GM12878 (cell line): ENCODE data around the gene FNDC11. TPM values are rescaled to one million over a fixed set of nuclear protein-coding genes. Genes with fewer than 3 reads are reported as not detected.

Source experiments
- ATAC-seq: fragments of 200-7000 bp; cut with Tn5 transposase; 3 replicates; pipeline ENCODE4 v1.9.1; 2020; ENCODE audit warnings: mild to moderate bottlenecking, moderate library complexity
- BruUV-seq: library from RNA; stranded (reverse); fragments of 400-500 nt; replicated peaks from 2 replicates; lab custom pipeline; 2021; lab: Mats Ljungman, UMichigan
- CTCF ChIA-PET: fragments of 300-600 bp; sonication (Branson Sonifier 250); formaldehyde crosslinking; extraction: SDS; loops from one replicate; lab custom pipeline; 2021; ENCODE audit warnings: inconsistent platforms; lab: Yijun Ruan, JAX
- POLR2A ChIA-PET: fragments of 350-600 bp; formaldehyde crosslinking; extraction: SDS; loops from one replicate; lab custom pipeline; 2021; ENCODE audit warnings: inconsistent platforms; lab: Charles Lee
- RAD21 ChIA-PET: fragments of 300-600 bp; sonication (Branson Sonifier 250); formaldehyde crosslinking; loops from one replicate; lab custom pipeline; 2023; ENCODE audit warnings: antibody characterized with exemption; ENCODE audit not compliant: unreplicated experiment; lab: Charles Lee
- SMC1A ChIA-PET: fragments of 300-600 bp; sonication (Branson Sonifier 250); formaldehyde crosslinking; loops from one replicate; lab custom pipeline; 2023; ENCODE audit not compliant: unreplicated experiment, uncharacterized antibody; lab: Charles Lee
- DNase-seq: peaks from one replicate; pipeline ENCODE4 v3.0.0-alpha.2; 2011; ENCODE audit warnings: low read depth, low spot score
- FAIRE-seq: peaks from 3 replicates; lab custom pipeline; 2011; peaks lifted over from hg19 to GRCh38; lab: Jason Lieb, UNC
- H2AFZ ChIP-seq: 2 replicates; pipeline ENCODE4 v1.6.0; 2011; ENCODE audit warnings: low read depth, low read length, control low read depth; ENCODE audit not compliant: control insufficient read depth
- H3K27ac ChIP-seq: 2 replicates; pipeline ENCODE4 v1.5.1; 2011; ENCODE audit warnings: control low read depth; ENCODE audit not compliant: control insufficient read depth, insufficient read depth
- H3K27me3 ChIP-seq, 2 experiments: replicated peaks in 1 of 2; 2 replicates each; pipeline versions ENCODE4 v1.6.0 to v1.6.1; 2011; ENCODE audit warnings: low read length in 1 of 2; ENCODE audit not compliant: control insufficient read depth in 2 of 2, insufficient read depth in 2 of 2
- H3K36me3 ChIP-seq, 2 experiments: 2 replicates each; pipeline ENCODE4 v1.5.1; 2011; ENCODE audit warnings: low read length in 1 of 2; ENCODE audit not compliant: control insufficient read depth in 2 of 2, insufficient read depth in 2 of 2
- H3K4me1 ChIP-seq: 2 replicates; pipeline ENCODE4 v1.6.1; 2011; ENCODE audit warnings: mild to moderate bottlenecking, low read length, moderate library complexity, mixed read lengths; ENCODE audit not compliant: control insufficient read depth, insufficient read depth
- H3K4me2 ChIP-seq: 2 replicates; pipeline ENCODE4 v1.6.0; 2011; ENCODE audit warnings: control low read depth; ENCODE audit not compliant: control insufficient read depth, insufficient read depth
- H3K4me3 ChIP-seq: fragments of 200-600 bp; sonication (generic); 2 replicates; pipeline ENCODE4 v1.5.1; 2016
- H3K79me2 ChIP-seq: 2 replicates; pipeline ENCODE4 v1.6.0; 2011; ENCODE audit warnings: low read length; ENCODE audit not compliant: control insufficient read depth, insufficient read depth
- H3K9ac ChIP-seq: 2 replicates; pipeline ENCODE4 v1.8.0; 2011; ENCODE audit warnings: low read length, control low read depth, mixed read lengths; ENCODE audit not compliant: control insufficient read depth, insufficient read depth
- H3K9me3 ChIP-seq: replicated peaks from 3 replicates; pipeline ENCODE4 v1.5.1; 2011; ENCODE audit warnings: mild to moderate bottlenecking, low read length; ENCODE audit not compliant: control insufficient read depth, insufficient read depth
- H4K20me1 ChIP-seq: 2 replicates; pipeline ENCODE4 v1.6.0; 2011; ENCODE audit not compliant: control insufficient read depth, insufficient read depth
- ASH2L ChIP-seq: fragments of 300-600, 200-600 bp; sonication (generic); IDR thresholded peaks from 2 replicates; pipeline ENCODE4 v1.6.1; 2017; ENCODE audit warnings: low read depth, mild to moderate bottlenecking, borderline replicate concordance
- BCL11A ChIP-seq: IDR thresholded peaks from 2 replicates; pipeline ENCODE4 v1.6.1; 2011; ENCODE audit warnings: low read depth, low read length
- ESRRA ChIP-seq: IDR thresholded peaks from 2 replicates; pipeline ENCODE4 v1.6.1; 2012; ENCODE audit warnings: mild to moderate bottlenecking, low read length, improper control_type of control experiment
- EZH2 ChIP-seq: IDR thresholded peaks from 2 replicates; pipeline ENCODE4 v1.6.1; 2012; ENCODE audit warnings: low read depth, mild to moderate bottlenecking, control low read depth, inconsistent platforms, low read length, borderline replicate concordance; ENCODE audit not compliant: control insufficient read depth
- KDM1A ChIP-seq: fragments of 200-600 bp; sonication (generic); IDR thresholded peaks from 2 replicates; pipeline ENCODE4 v1.6.1; 2016; ENCODE audit warnings: borderline replicate concordance
- NFXL1 ChIP-seq: fragments of 450-650 bp; IDR thresholded peaks from 2 replicates; pipeline ENCODE4 v1.6.1; 2017; ENCODE audit warnings: antibody characterized with exemption, mild to moderate bottlenecking, borderline replicate concordance
- NR2F1 ChIP-seq: fragments of 450-650 bp; conservative IDR thresholded peaks from 2 replicates; pipeline ENCODE4 v1.6.1; 2017; ENCODE audit warnings: mild to moderate bottlenecking
- POLR2A ChIP-seq: IDR thresholded peaks from 2 replicates; pipeline ENCODE4 v1.6.1; 2011; ENCODE audit warnings: low read depth, mild to moderate bottlenecking, low read length
- POLR2AphosphoS5 ChIP-seq: IDR thresholded peaks from 2 replicates; pipeline ENCODE4 v1.6.1; 2011; ENCODE audit warnings: mild to moderate bottlenecking, low read length, inconsistent platforms
- SREBF1 ChIP-seq: IDR thresholded peaks from 2 replicates; pipeline ENCODE4 v1.6.1; 2012; ENCODE audit warnings: mild to moderate bottlenecking, low read length
- YBX1 ChIP-seq: fragments of 450-650 bp; IDR thresholded peaks from 2 replicates; pipeline ENCODE4 v1.6.1; 2016; ENCODE audit warnings: antibody characterized with exemption
- ZBED1 ChIP-seq: IDR thresholded peaks from 2 replicates; pipeline ENCODE4 v1.6.1; 2016; ENCODE audit warnings: borderline replicate concordance
- ZNF207 ChIP-seq: fragments of 450-650 bp; IDR thresholded peaks from 2 replicates; pipeline ENCODE4 v1.6.1; 2014; ENCODE audit warnings: antibody characterized with exemption, mild to moderate bottlenecking, borderline replicate concordance
- WGBS: methylation state at CpG from one replicate; pipeline ENCODE4 v1.1.6; 2016; ENCODE audit warnings: low lambda C conversion rate; ENCODE audit not compliant: insufficient replicate concordance, insufficient coverage; ENCODE audit errors: missing lambda C conversion rate; 5-methylcytosine and 5-hydroxymethylcytosine counted together
- in situ Hi-C: fragments of 300-500 bp; cut with MboI; formaldehyde crosslinking; loops from 9 replicates; pipeline ENCODE4 v1.14.3; 2018; ENCODE audit warnings: mixed read lengths
- intact Hi-C: fragments of 100-400 bp; cut with micrococcal nuclease; formaldehyde crosslinking; loops from one replicate; pipeline ENCODE4 v1.14.2; 2022; ENCODE audit not compliant: unreplicated experiment
- polyA plus RNA-seq, 11 experiments: library from polyadenylated mRNA; depleted of rRNA in 4 of 11; unstranded in 6 of 11; stranded (reverse) in 5 of 11; fragments of >200 nt; fragmentation: Nextera tagmentation in 4 of 11; fragmentation: Illumina TruSeq in 1 of 11; extraction: Ambion mirVana in 4 of 11; extraction: Trizol in 1 of 11; gene quantifications; 1 replicate in 1 of 11; 2 replicates in 10 of 11; pipeline versions ENCODE4 v1.2.1 to v1.2.3, GENCODE V29; 2011 to 2016; ENCODE audit warnings: inconsistent platforms in 2 of 11, missing spikeins in 2 of 11, low read depth in 1 of 11
- total RNA-seq, 4 experiments: library from RNA; depleted of rRNA in 3 of 4; stranded (reverse); fragments of >200 nt in 3 of 4; fragmentation: Illumina TruSeq in 1 of 4; extraction: Trizol in 1 of 4; gene quantifications; 2 replicates each; pipeline versions ENCODE4 v1.2.1 to v1.2.3, GENCODE V29; 2013 to 2021
- TF ChIP-seq, protein P1 (sequence below): fragments of 450-650 bp; IDR thresholded peaks from 2 replicates; pipeline ENCODE4 v1.6.1; 2017; ENCODE audit warnings: mild to moderate bottlenecking
- TF ChIP-seq, protein P2 (sequence below): IDR thresholded peaks from 2 replicates; pipeline ENCODE4 v1.6.1; 2011; ENCODE audit warnings: borderline replicate concordance, low read depth, mild to moderate bottlenecking, moderate library complexity, low read length; ENCODE audit not compliant: insufficient read depth, poor library complexity, severe bottlenecking

FNDC11 gene
- total and polyA plus RNA-seq, 10 of the 15 experiments (the other 5 are each of a cell fraction or from before 2014, with no cell fraction given): 0.09 to 0.72 (median 0.34) TPM; not detected in 2

DNA sequence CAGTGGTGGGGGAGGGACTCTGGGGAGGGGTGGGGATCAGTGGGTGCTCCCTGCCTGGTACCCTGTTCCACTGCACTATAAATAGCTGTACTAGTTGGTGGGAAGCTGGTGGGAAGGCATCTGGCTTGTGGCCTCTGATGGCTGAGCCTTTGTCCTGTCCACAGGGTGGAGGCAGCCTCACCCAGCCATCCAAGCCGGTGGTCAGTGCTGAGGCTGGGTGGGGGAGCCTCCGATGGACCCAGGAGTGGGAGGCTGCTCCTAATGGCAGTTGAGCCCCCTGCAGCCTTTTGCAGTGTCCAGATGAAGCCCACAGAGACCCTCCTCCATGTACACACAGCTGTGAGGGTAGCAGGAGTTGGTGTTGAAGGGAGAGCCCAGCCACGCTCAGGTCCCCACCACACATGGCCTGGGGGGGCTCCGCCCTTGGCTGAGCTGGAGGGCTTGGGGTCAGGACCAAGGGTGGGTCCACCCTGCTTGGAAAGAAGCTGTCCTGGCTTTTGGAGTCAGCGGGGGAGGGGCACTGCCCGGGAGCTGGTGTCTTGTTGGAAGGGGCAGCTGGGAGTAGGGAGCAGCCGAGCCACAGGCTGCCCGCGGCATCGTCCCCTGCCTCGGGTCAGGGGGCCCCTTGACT, 30.9 kb upstream of the FNDC11 start:
- Histone ChIP-seq H2AFZ (no peak overlapping the region), H3K27me3 (no peaks in the 10 kb centered on the region), H3K27ac (no peak overlapping the region), H3K79me2 (peaks cover 8% of the 10 kb centered on the region), H3K4me1 (peaks cover 4% of the 10 kb centered on the region), H3K36me3 (peaks cover 0 to 2% of the 10 kb centered on the region in 2 experiments; a peak in 1 of 4 replicates), H3K4me2 (no peak overlapping the region)
- intact Hi-C loops: no loop called here
- DNase-seq (no peak), ATAC-seq (no peak), FAIRE-seq (no peak)
- WGBS: 97% methylated on average over 11 of the region's 11 CpGs
- ChIA-PET CTCF (interaction anchor here (0.8 to 2.1 kb wide), 2 partner anchors 15 to 26 kb away, joined by 3 to 10 read pairs; partner anchors contain the start of gene PTK6), POLR2A (interaction anchor here (3.8 kb wide), 1 partner anchor 14 kb away, joined by 33 read pairs; the partner anchor contains the start of gene PTK6), RAD21 (interaction anchor here (1.2 kb wide), 1 partner anchor 15 kb away, joined by 3 read pairs; no protein-coding TSS in a partner anchor), SMC1A (no interaction called here)
- BruUV-seq: no TSS peak
- TF ChIP-seq EZH2: no peak
- peak; percentile 45 for TF ChIP-seq POLR2A
- peak; percentile 47; the same call in 1 of the 2 replicates for TF ChIP-seq POLR2AphosphoS5
- TF ChIP-seq, all 136 proteins: peak for 2
- no peak overlapping the region for H3K9ac ChIP-seq
- H3K9me3 ChIP-seq: peaks cover 4% of the 10 kb centered on the region; the same call in 2 of the 3 replicates
- no peak overlapping the region for H3K4me3 ChIP-seq
- in situ Hi-C loops: no loop called here
- H4K20me1 ChIP-seq: no peaks in the 10 kb centered on the region

DNA sequence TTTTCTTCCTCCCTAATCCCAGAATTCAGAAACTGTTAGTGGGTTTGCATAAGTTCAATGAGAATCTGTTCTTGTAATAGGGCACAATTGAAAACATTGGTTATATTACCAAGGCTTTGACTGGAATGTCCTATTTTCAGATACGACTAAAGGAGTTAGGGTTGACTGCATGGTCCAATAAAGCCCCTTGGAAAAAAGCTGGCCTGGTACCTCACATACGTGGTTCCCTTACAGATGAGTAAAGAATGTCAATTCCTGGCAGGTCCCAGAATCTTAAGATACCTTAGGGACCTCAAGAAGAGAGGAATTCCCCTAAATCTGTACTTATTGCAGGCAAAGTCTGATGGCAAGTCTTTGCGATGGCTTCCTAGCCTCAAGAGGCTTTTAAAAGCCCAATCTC, 28.8 kb upstream of the FNDC11 start:
- intact Hi-C loops: no loop called here
- ChIA-PET RAD21 (no interaction called here), CTCF (no interaction called here), SMC1A (no interaction called here), POLR2A (interaction anchor here (1.3 kb wide), 1 partner anchor 12 kb away, joined by 3 read pairs; the partner anchor contains the start of gene PTK6)
- FAIRE-seq: no peak
- Histone ChIP-seq H3K4me2 (no peak overlapping the region), H3K4me3 (no peak overlapping the region), H3K79me2 (peaks cover 8% of the 10 kb centered on the region), H2AFZ (no peak overlapping the region), H4K20me1 (no peaks in the 10 kb centered on the region), H3K9me3 (peaks cover 4% of the 10 kb centered on the region; the same call in 2 of the 3 replicates), H3K4me1 (peaks cover 14% of the 10 kb centered on the region), H3K27ac (no peak overlapping the region), H3K36me3 (peaks cover 0 to 2% of the 10 kb centered on the region in 2 experiments; a peak in 1 of 4 replicates), H3K27me3 (no peaks in the 10 kb centered on the region; a peak in 1 of 4 replicates), H3K9ac (no peak overlapping the region)
- in situ Hi-C loops: no loop called here
- no TSS peak for BruUV-seq
- DNase-seq: no peak
- ATAC-seq: no peak
- WGBS: 37% methylated on average over 3 of the region's 3 CpGs
- TF ChIP-seq ZBED1 (no peak), NFXL1 (no peak), ZNF207 (no peak), KDM1A (no peak), NR2F1 (no peak), ASH2L (no peak), SREBF1 (no peak), ESRRA (no peak), YBX1 (no peak), BCL11A (no peak)
- TF ChIP-seq, protein P1, sequence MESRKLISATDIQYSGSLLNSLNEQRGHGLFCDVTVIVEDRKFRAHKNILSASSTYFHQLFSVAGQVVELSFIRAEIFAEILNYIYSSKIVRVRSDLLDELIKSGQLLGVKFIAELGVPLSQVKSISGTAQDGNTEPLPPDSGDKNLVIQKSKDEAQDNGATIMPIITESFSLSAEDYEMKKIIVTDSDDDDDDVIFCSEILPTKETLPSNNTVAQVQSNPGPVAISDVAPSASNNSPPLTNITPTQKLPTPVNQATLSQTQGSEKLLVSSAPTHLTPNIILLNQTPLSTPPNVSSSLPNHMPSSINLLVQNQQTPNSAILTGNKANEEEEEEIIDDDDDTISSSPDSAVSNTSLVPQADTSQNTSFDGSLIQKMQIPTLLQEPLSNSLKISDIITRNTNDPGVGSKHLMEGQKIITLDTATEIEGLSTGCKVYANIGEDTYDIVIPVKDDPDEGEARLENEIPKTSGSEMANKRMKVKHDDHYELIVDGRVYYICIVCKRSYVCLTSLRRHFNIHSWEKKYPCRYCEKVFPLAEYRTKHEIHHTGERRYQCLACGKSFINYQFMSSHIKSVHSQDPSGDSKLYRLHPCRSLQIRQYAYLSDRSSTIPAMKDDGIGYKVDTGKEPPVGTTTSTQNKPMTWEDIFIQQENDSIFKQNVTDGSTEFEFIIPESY: no peak
- TF ChIP-seq, protein P2, sequence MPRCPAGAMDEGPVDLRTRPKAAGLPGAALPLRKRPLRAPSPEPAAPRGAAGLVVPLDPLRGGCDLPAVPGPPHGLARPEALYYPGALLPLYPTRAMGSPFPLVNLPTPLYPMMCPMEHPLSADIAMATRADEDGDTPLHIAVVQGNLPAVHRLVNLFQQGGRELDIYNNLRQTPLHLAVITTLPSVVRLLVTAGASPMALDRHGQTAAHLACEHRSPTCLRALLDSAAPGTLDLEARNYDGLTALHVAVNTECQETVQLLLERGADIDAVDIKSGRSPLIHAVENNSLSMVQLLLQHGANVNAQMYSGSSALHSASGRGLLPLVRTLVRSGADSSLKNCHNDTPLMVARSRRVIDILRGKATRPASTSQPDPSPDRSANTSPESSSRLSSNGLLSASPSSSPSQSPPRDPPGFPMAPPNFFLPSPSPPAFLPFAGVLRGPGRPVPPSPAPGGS: no peak
